K562 (cell line): ENCODE results near the gene PTTG1IP. TPM values are rescaled to one million over a fixed set of nuclear protein-coding genes. Genes with fewer than 3 reads are reported as not detected.

ENCODE experiments used
- CBX2 ChIP-seq: fragments of 200-600 bp; sonication (generic); IDR thresholded peaks from one replicate; pipeline ENCODE4 v1.6.1; 2012; ENCODE audit warnings: mild to moderate bottlenecking, low read length, inconsistent platforms; ENCODE audit not compliant: insufficient read depth, poor library complexity, severe bottlenecking
- CEBPG ChIP-seq, 3 experiments: fragments of 200-800 bp in 1 of 3; sonication (Bioruptor generic) in 1 of 3; sonication (generic) in 1 of 3; formaldehyde crosslinking in 1 of 3; IDR thresholded peaks in 2 of 3; conservative IDR thresholded peaks in 1 of 3; 2 replicates each; pipeline versions ENCODE4 v1.6.1 to v1.8.0; 2016 to 2022; ENCODE audit warnings: missing compliant biosample characterization in 2 of 3, missing genetic modification characterization in 2 of 3, mild to moderate bottlenecking in 1 of 3, missing genetic modification reagents in 1 of 3
- EP300 ChIP-seq: IDR thresholded peaks from 2 replicates; pipeline ENCODE4 v1.6.1; 2012; ENCODE audit warnings: low read length, improper control_type of control experiment
- FOSL1 ChIP-seq: fragments of 200-800 bp; sonication (Bioruptor generic); conservative IDR thresholded peaks from 2 replicates; pipeline ENCODE4 v1.6.1; 2016; ENCODE audit warnings: missing genetic modification characterization, missing compliant biosample characterization
- GABPB1 ChIP-seq: sonication (generic); formaldehyde crosslinking; IDR thresholded peaks from 2 replicates; pipeline ENCODE4 v1.8.0; 2022; ENCODE audit warnings: mild to moderate bottlenecking, missing genetic modification reagents
- MLX ChIP-seq, 2 experiments: fragments of 450-650 bp in 1 of 2; sonication (generic) in 1 of 2; formaldehyde crosslinking; conservative IDR thresholded peaks; 2 replicates each; pipeline versions ENCODE4 v1.4.0 to v1.8.1; 2020 to 2022; ENCODE audit warnings: mild to moderate bottlenecking in 1 of 2, missing genetic modification reagents in 1 of 2
- NR1H2 ChIP-seq: sonication (generic); formaldehyde crosslinking; IDR thresholded peaks from 2 replicates; pipeline ENCODE4 v1.4.0; 2020; ENCODE audit warnings: mild to moderate bottlenecking, missing genetic modification reagents
- PHF8 ChIP-seq: fragments of 200-600 bp; sonication (generic); IDR thresholded peaks from 2 replicates; pipeline ENCODE4 v1.6.1; 2012; ENCODE audit warnings: mixed run types, mild to moderate bottlenecking, inconsistent platforms, low read length, moderate library complexity, borderline replicate concordance
- POLR2AphosphoS2 ChIP-seq: IDR thresholded peaks from 2 replicates; pipeline ENCODE4 v1.6.1; 2012; ENCODE audit warnings: low read length, improper control_type of control experiment
- POLR2B ChIP-seq: fragments of 450-650 bp; IDR thresholded peaks from 2 replicates; pipeline ENCODE4 v1.6.1; 2018; ENCODE audit warnings: low read depth; ENCODE audit not compliant: partially characterized antibody
- RAD51 ChIP-seq: fragments of 450-650 bp; IDR thresholded peaks from 2 replicates; pipeline ENCODE4 v1.7.1; 2016; ENCODE audit warnings: low read depth, mild to moderate bottlenecking, borderline replicate concordance
- TCFL5 ChIP-seq: fragments of 250-450 bp; sonication (Bioruptor Pico); conservative IDR thresholded peaks from 2 replicates; pipeline ENCODE4 v1.6.1; 2021; ENCODE audit warnings: mild to moderate bottlenecking, moderate library complexity, matching md5 sums
- USF2 ChIP-seq: sonication (generic); formaldehyde crosslinking; IDR thresholded peaks from 2 replicates; pipeline ENCODE4 v1.5.0; 2020; ENCODE audit warnings: missing genetic modification reagents
- ZBTB1 ChIP-seq: sonication (generic); formaldehyde crosslinking; IDR thresholded peaks from 2 replicates; pipeline ENCODE4 v1.8.1; 2023; ENCODE audit warnings: missing genetic modification reagents, low read depth, mild to moderate bottlenecking, borderline replicate concordance
- ZNF766 ChIP-seq: fragments of 200-800 bp; sonication (Bioruptor generic); conservative IDR thresholded peaks from 2 replicates; pipeline ENCODE4 v1.6.1; 2016; ENCODE audit warnings: missing genetic modification characterization, missing compliant biosample characterization
- polyA plus RNA-seq, 8 experiments: library from polyadenylated mRNA; depleted of rRNA in 4 of 8; stranded (reverse) in 5 of 8; unstranded in 3 of 8; fragments of >200 nt; fragmentation: Nextera tagmentation in 2 of 8; fragmentation: Illumina TruSeq in 1 of 8; extraction: Ambion mirVana in 2 of 8; extraction: Trizol in 1 of 8; gene quantifications; 2 replicates each; pipeline versions ENCODE4 v1.2.1 to v1.2.3, GENCODE V29; 2011 to 2014; ENCODE audit warnings: inconsistent platforms in 1 of 8, missing spikeins in 1 of 8
- total RNA-seq, 7 experiments: library from RNA; depleted of rRNA in 6 of 7; stranded (reverse); fragments of >200 nt in 6 of 7; fragmentation: Illumina TruSeq in 2 of 7; extraction: Trizol in 2 of 7; gene quantifications; 2 replicates each; pipeline versions ENCODE4 v1.2.1 to v1.2.3, GENCODE V29; 2011 to 2021; ENCODE audit warnings: low replicate concordance in 1 of 7
- TF ChIP-seq, protein P1 (sequence below): sonication (generic); formaldehyde crosslinking; IDR thresholded peaks from 2 replicates; pipeline ENCODE4 v1.9.0; 2022; ENCODE audit warnings: mild to moderate bottlenecking, missing genetic modification reagents
- TF ChIP-seq, protein P2 (sequence below): fragments of 450-650 bp; formaldehyde crosslinking; IDR thresholded peaks from 2 replicates; pipeline ENCODE4 v1.4.0; 2020; ENCODE audit warnings: mild to moderate bottlenecking, mixed read lengths
- TF ChIP-seq, protein P3 (sequence below): sonication (generic); formaldehyde crosslinking; IDR thresholded peaks from 2 replicates; pipeline ENCODE4 v1.4.0; 2020; ENCODE audit warnings: mild to moderate bottlenecking, missing genetic modification reagents

Gene PTTG1IP
- total and polyA plus RNA-seq, 9 of the 15 experiments (the other 6 are each of a cell fraction or from before 2014, with no cell fraction given), result 5.0 to 99.3 (median 82.4) TPM

DNA sequence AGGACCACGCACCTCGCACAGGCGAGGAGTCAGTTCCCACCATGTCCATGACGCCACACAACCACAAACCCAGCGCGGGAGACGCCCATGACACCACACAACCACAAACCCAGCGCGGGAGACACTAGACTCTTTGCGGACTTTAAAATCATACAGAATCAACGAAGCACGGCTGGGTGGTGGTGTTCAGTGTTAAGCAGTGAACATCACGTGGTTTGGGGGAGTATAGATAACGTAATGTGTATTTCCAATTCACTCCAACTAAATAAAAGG lies 19.2 kb downstream of the PTTG1IP start (continued):
- TF ChIP-seq MLX (CRISPR knock-in tag; conservative IDR thresholded peaks at IDR 0.05), result no peak; a peak in 1 of 4 replicates
- TF ChIP-seq ZBTB1 (CRISPR knock-in tag), result peak; percentile 98
- TF ChIP-seq CBX2, result no peak
- no peak for TF ChIP-seq POLR2B
- peak; percentile 4; the same call in 1 of the 2 replicates for TF ChIP-seq ZNF766 (CRISPR knock-in tag)
- no peak for TF ChIP-seq FOSL1 (tag)
- peak; percentile 90 for TF ChIP-seq RAD51
- TF ChIP-seq PHF8, result no peak
- TF ChIP-seq CEBPG (CRISPR knock-in tag; IDR thresholded peaks at IDR 0.05), result 0 out of 2 replicates have a peak, but pooled peaks have one; percentile 7
- TF ChIP-seq CEBPG (tag; conservative IDR thresholded peaks at IDR 0.05 in 1 of 2, IDR thresholded peaks at IDR 0.05 in 1 of 2), result no peak
- TF ChIP-seq, protein P1, sequence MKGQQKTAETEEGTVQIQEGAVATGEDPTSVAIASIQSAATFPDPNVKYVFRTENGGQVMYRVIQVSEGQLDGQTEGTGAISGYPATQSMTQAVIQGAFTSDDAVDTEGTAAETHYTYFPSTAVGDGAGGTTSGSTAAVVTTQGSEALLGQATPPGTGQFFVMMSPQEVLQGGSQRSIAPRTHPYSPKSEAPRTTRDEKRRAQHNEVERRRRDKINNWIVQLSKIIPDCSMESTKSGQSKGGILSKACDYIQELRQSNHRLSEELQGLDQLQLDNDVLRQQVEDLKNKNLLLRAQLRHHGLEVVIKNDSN, result peak; percentile 81
- peak; percentile 13; the same call in 1 of the 2 replicates for TF ChIP-seq GABPB1 (CRISPR knock-in tag)
- TF ChIP-seq EP300, result peak; percentile 20; the same call in 1 of the 2 replicates
- no peak for TF ChIP-seq POLR2AphosphoS2
- TF ChIP-seq, protein P2, sequence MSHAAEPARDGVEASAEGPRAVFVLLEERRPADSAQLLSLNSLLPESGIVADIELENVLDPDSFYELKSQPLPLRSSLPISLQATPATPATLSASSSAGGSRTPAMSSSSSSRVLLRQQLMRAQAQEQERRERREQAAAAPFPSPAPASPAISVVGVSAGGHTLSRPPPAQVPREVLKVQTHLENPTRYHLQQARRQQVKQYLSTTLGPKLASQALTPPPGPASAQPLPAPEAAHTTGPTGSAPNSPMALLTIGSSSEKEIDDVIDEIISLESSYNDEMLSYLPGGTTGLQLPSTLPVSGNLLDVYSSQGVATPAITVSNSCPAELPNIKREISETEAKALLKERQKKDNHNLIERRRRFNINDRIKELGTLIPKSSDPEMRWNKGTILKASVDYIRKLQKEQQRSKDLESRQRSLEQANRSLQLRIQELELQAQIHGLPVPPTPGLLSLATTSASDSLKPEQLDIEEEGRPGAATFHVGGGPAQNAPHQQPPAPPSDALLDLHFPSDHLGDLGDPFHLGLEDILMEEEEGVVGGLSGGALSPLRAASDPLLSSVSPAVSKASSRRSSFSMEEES (CRISPR knock-in tag), result peak; percentile 97
- TF ChIP-seq USF2, result peak; percentile 74
- TF ChIP-seq NR1H2 (CRISPR knock-in tag), result no peak
- 0 out of 2 replicates have a peak, but pooled peaks have one; percentile 10 for TF ChIP-seq TCFL5
- TF ChIP-seq, protein P3, sequence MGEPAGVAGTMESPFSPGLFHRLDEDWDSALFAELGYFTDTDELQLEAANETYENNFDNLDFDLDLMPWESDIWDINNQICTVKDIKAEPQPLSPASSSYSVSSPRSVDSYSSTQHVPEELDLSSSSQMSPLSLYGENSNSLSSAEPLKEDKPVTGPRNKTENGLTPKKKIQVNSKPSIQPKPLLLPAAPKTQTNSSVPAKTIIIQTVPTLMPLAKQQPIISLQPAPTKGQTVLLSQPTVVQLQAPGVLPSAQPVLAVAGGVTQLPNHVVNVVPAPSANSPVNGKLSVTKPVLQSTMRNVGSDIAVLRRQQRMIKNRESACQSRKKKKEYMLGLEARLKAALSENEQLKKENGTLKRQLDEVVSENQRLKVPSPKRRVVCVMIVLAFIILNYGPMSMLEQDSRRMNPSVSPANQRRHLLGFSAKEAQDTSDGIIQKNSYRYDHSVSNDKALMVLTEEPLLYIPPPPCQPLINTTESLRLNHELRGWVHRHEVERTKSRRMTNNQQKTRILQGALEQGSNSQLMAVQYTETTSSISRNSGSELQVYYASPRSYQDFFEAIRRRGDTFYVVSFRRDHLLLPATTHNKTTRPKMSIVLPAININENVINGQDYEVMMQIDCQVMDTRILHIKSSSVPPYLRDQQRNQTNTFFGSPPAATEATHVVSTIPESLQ, result peak; percentile 58; the same call in 1 of the 2 replicates
